Measurements from ENCODE around the gene SYT1. TPM values are rescaled to one million over a fixed set of nuclear protein-coding genes. Genes with fewer than 3 reads are reported as not detected.

SYT1 gene
- total RNA-seq, 1 experiment from 2014 or later: not detected

Small RNA genes within 50 kb of the gene (small RNA-seq; reads per million reads assigned to genes)
- gene MIR1252: 0 reads per million in 2 experiments

All from SK-MEL-5 (cell line).